ENCODE measurements around the gene DYNLT1.
"Not testable (repeated sequence)": the region's sequence is repeated elsewhere in the genome, so short reads cannot be mapped to it uniquely, and the experiment has no call there.

Gene DYNLT1

GRCh38 chr6:158608221-158608620, 36.3 kb downstream of the DYNLT1 start:
- DNase-seq (ENCODE audit: low spot score) (no peak), ATAC-seq (ENCODE audit: low read depth) (no peak)
- H3K27ac ChIP-seq (ENCODE audit: poor library complexity, severe bottlenecking), result no peak overlapping the region
- H3K4me1 ChIP-seq (ENCODE audit: insufficient read depth, poor library complexity, severe bottlenecking), result no peaks in the 10 kb centered on the region
- peaks cover 71% of the 10 kb centered on the region for H3K36me3 ChIP-seq (ENCODE audit: low read depth)
- TF ChIP-seq CTCF (IDR thresholded peaks at IDR 0.05; ENCODE audit: poor library complexity, severe bottlenecking), result no peak
- no peaks in the 10 kb centered on the region for H3K9me3 ChIP-seq (ENCODE audit: severe bottlenecking)
- H3K4me3 ChIP-seq (ENCODE audit: severe bottlenecking), result no peak overlapping the region
- no peaks in the 10 kb centered on the region for H3K27me3 ChIP-seq (ENCODE audit: insufficient read depth, poor library complexity, severe bottlenecking)

- H3K9me3 ChIP-seq (ENCODE audit: severe bottlenecking), result no peaks in the 10 kb centered on the region
- no peaks in the 10 kb centered on the region for H3K4me1 ChIP-seq (ENCODE audit: insufficient read depth, poor library complexity, severe bottlenecking)
- no peaks in the 10 kb centered on the region for H3K27me3 ChIP-seq (ENCODE audit: insufficient read depth, poor library complexity, severe bottlenecking)
- DNase-seq (ENCODE audit: low spot score), result no peak
- no peak overlapping the region for H3K27ac ChIP-seq (ENCODE audit: poor library complexity, severe bottlenecking)
- H3K4me3 ChIP-seq (ENCODE audit: severe bottlenecking), result no peak overlapping the region
- no peak for TF ChIP-seq CTCF (IDR thresholded peaks at IDR 0.05; ENCODE audit: poor library complexity, severe bottlenecking)
- H3K36me3 ChIP-seq (ENCODE audit: low read depth), result peaks cover 70% of the 10 kb centered on the region
- no peak for ATAC-seq (ENCODE audit: low read depth)
Measured at GRCh38 chr6:158607411-158608170, 37.0 kb downstream of the DYNLT1 start.

- H3K36me3 ChIP-seq (ENCODE audit: low read depth), result peaks cover 70% of the 10 kb centered on the region
- no peaks in the 10 kb centered on the region for H3K27me3 ChIP-seq (ENCODE audit: insufficient read depth, poor library complexity, severe bottlenecking)
- no peak overlapping the region for H3K27ac ChIP-seq (ENCODE audit: poor library complexity, severe bottlenecking)
- H3K4me1 ChIP-seq (ENCODE audit: insufficient read depth, poor library complexity, severe bottlenecking), result no peaks in the 10 kb centered on the region
- DNase-seq (ENCODE audit: low spot score) (no peak), ATAC-seq (ENCODE audit: low read depth) (no peak)
- TF ChIP-seq CTCF (IDR thresholded peaks at IDR 0.05; ENCODE audit: poor library complexity, severe bottlenecking), result no peak
- no peak overlapping the region for H3K4me3 ChIP-seq (ENCODE audit: severe bottlenecking)
- H3K9me3 ChIP-seq (ENCODE audit: severe bottlenecking), result no peaks in the 10 kb centered on the region
Measured at GRCh38 chr6:158606935-158607334, 37.6 kb downstream of the DYNLT1 start.

GRCh38 chr6:158606011-158606410, 38.5 kb downstream of the DYNLT1 start:
- H3K4me3 ChIP-seq (ENCODE audit: severe bottlenecking); H3K27me3 ChIP-seq (ENCODE audit: insufficient read depth, poor library complexity, severe bottlenecking); H3K4me1 ChIP-seq (ENCODE audit: insufficient read depth, poor library complexity, severe bottlenecking); ATAC-seq (ENCODE audit: low read depth); H3K9me3 ChIP-seq (ENCODE audit: severe bottlenecking); H3K27ac ChIP-seq (ENCODE audit: poor library complexity, severe bottlenecking); DNase-seq (ENCODE audit: low spot score): not testable (repeated sequence)
- peaks cover 64% of the 10 kb centered on the region for H3K36me3 ChIP-seq (ENCODE audit: low read depth)

GRCh38 chr6:158605266-158605878, 39.2 kb downstream of the DYNLT1 start:
- Histone ChIP-seq H3K9me3 (ENCODE audit: severe bottlenecking) (no peaks in the 10 kb centered on the region), H3K4me1 (ENCODE audit: insufficient read depth, poor library complexity, severe bottlenecking) (no peaks in the 10 kb centered on the region), H3K27me3 (ENCODE audit: insufficient read depth, poor library complexity, severe bottlenecking) (no peaks in the 10 kb centered on the region), H3K4me3 (ENCODE audit: severe bottlenecking) (no peak overlapping the region), H3K27ac (ENCODE audit: poor library complexity, severe bottlenecking) (no peak overlapping the region), H3K36me3 (ENCODE audit: low read depth) (peaks cover 69% of the 10 kb centered on the region)
- ATAC-seq (ENCODE audit: low read depth), result peak; percentile 45; the same call in 1 of the 3 replicates
- TF ChIP-seq CTCF (IDR thresholded peaks at IDR 0.05; ENCODE audit: poor library complexity, severe bottlenecking), result peak; percentile 77
- DNase-seq (ENCODE audit: low spot score), result no peak

All from RWPE2 (cell line).